ENCODE results near the gene MIB1. TPM values are rescaled to one million over a fixed set of nuclear protein-coding genes. Genes with fewer than 3 reads are reported as not detected.

Gene MIB1
- polyA plus RNA-seq, 1 of the 3 experiments (the other 2 are of a cell fraction), result 5.0 TPM

DNA sequence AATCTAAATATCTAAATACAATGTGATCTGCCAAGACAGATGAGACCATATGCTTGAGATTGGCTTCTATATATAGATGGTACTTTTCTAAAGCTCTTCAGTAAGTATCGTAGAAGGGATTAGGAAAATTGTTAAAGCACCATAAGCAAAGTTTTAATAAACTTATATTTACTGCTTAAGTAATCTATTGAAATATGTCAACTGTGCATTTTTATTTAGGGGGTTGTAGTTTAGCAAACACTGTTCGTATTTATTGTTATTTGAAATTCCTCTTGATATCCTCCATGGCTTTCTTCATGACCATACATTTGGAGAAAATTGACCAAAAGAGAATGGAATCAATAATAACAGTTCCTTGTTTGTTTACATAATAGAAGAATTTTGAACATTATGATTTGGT is 102.7 kb downstream of the MIB1 start (continued):
- no peak for TF ChIP-seq ZBTB33 (IDR thresholded peaks at IDR 0.05; ENCODE audit: borderline replicate concordance, low read depth)

DNA sequence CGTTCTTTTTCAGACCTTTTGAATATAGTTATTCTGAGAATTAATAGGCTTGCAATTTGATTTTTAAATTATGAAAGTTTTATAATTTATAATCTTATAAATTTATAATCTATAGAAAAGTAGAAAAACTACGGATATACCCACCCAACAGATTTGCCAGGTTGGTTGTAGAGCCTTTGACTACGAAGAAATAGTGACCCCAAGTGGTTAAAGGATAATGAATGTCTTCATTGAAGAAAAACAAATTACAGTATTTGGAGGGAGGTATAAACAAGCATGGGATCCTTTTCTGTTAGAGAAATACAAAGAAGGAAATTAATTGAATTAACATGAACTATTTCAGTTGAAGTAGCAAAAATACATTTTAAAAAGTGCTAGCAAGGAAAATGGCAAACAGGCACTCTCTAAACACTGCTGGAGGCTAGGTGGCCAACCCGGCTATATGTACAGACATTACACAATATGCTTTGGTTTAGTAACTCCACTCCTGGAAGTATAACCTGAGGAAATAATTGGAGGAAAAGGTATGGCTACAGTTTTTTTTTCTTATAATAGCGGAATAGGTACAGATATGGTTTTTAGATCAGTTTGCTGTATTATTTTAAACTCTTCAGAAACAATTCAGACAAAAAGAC is 110.9 kb downstream of the MIB1 start:
- H3K9me3 ChIP-seq, result no peaks in the 10 kb centered on the region
- peaks cover 6% of the 10 kb centered on the region for H3F3A ChIP-seq (replicated peaks; ENCODE audit: insufficient read depth)
- DNase-seq, result peak; percentile 23
- no peaks in the 10 kb centered on the region for H3K27me3 ChIP-seq (ENCODE audit: insufficient read depth)
- TF ChIP-seq FOXJ3 (CRISPR knock-in tag; IDR thresholded peaks at IDR 0.05) (no peak), RAD21 (IDR thresholded peaks at IDR 0.05; ENCODE audit: low read length) (peak; percentile 57), CTCF (IDR thresholded peaks at IDR 0.05) (peak; percentile 37), ZBTB33 (IDR thresholded peaks at IDR 0.05; ENCODE audit: borderline replicate concordance, low read depth) (no peak), SMC3 (IDR thresholded peaks at IDR 0.05; ENCODE audit: low read depth, low read length) (peak; percentile 26; the same call in 1 of the 2 replicates), MXI1 (IDR thresholded peaks at IDR 0.05; ENCODE audit: low read depth, low read length) (no peak)
- TF ChIP-seq, protein P1, sequence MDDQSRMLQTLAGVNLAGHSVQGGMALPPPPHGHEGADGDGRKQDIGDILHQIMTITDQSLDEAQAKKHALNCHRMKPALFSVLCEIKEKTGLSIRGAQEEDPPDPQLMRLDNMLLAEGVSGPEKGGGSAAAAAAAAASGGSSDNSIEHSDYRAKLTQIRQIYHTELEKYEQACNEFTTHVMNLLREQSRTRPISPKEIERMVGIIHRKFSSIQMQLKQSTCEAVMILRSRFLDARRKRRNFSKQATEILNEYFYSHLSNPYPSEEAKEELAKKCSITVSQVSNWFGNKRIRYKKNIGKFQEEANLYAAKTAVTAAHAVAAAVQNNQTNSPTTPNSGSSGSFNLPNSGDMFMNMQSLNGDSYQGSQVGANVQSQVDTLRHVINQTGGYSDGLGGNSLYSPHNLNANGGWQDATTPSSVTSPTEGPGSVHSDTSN (IDR thresholded peaks at IDR 0.05), result no peak
- WGBS (ENCODE audit: low lambda C conversion rate), result 87% methylated on average over 5 of the region's 5 CpGs
- CTCF ChIA-PET, result interaction anchor here (1.0 kb wide), 1 partner anchor 31 kb away, joined by 5 read pairs; no protein-coding TSS in a partner anchor
- no peak overlapping the region for H2AFZ ChIP-seq (ENCODE audit: low read depth)
- no peaks in the 10 kb centered on the region for H4K20me1 ChIP-seq (ENCODE audit: insufficient read depth)
- H3K9ac ChIP-seq, result no peak overlapping the region
- no peak overlapping the region for H3K4me2 ChIP-seq
- peaks cover 5% of the 10 kb centered on the region; the same call in 1 of the 2 replicates for H3K79me2 ChIP-seq (ENCODE audit: insufficient read depth)
- POLR2A ChIA-PET, result no interaction called here
- no peak overlapping the region for H3K27ac ChIP-seq (ENCODE audit: low read depth in 2 of 2, low read length in 1 of 2)
- H3K36me3 ChIP-seq (replicated peaks in 1 of 2; ENCODE audit: control insufficient read depth in 1 of 2, insufficient read depth in 2 of 2, low read length in 1 of 2), result peaks cover 34 to 39% of the 10 kb centered on the region in 2 experiments
- no peaks in the 10 kb centered on the region for H3K9me2 ChIP-seq
- no peaks in the 10 kb centered on the region; a peak in 1 of 4 replicates for H3K4me1 ChIP-seq (ENCODE audit: control insufficient read depth in 1 of 2, insufficient read depth in 2 of 2, low read depth in 1 of 2, low read length in 1 of 2)
- no peak overlapping the region for H3K4me3 ChIP-seq (ENCODE audit: low read depth in 2 of 2, low read length in 1 of 2)
